ENCODE measurements around the gene VAV1.

GRCh38 chr19:6767081-6767356, 5.5 kb upstream of the VAV1 start:
- TF ChIP-seq, protein P1, sequence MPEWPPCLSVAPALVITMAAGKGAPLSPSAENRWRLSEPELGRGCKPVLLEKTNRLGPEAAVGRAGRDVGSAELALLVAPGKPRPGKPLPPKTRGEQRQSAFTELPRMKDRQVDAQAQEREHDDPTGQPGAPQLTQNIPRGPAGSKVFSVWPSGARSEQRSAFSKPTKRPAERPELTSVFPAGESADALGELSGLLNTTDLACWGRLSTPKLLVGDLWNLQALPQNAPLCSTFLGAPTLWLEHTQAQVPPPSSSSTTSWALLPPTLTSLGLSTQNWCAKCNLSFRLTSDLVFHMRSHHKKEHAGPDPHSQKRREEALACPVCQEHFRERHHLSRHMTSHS (tag by site-specific recombination; IDR thresholded peaks at IDR 0.05): no peak
- no peak for TF ChIP-seq CTCF (tag by site-specific recombination; IDR thresholded peaks at IDR 0.05)
- no peak for TF ChIP-seq ZNF426 (tag by site-specific recombination; IDR thresholded peaks at IDR 0.05)
- no peak for TF ChIP-seq ZNF280D (tag by site-specific recombination; IDR thresholded peaks at IDR 0.05)
- no peak for TF ChIP-seq SP2 (tag by site-specific recombination; IDR thresholded peaks at IDR 0.05)

All from HEK293 (cell line).